ELR (cell line): Measurements from ENCODE around the gene RBM44.
A peak's percentile ranks its signal among the peaks of the same experiment; 100 is the strongest.
"Not testable (repeated sequence)": the region's sequence is repeated elsewhere in the genome, so short reads cannot be mapped to it uniquely, and the experiment has no call there.

Source experiments
- DNase-seq: peaks from one replicate; pipeline ENCODE4 v3.0.0-alpha.2; 2015; ENCODE audit warnings: low read depth

RBM44 gene

GRCh38 chr2:237798236-237799059 is at the start of gene RBM44:
Gene RBM44, plus strand, starts transcription at chr2:237798779. Its CDS starts 14,831 bp downstream, at chr2:237813610.
- no peak for DNase-seq

- no peak for DNase-seq
Observed at GRCh38 chr2:237749002-237749401, 49.6 kb upstream of the RBM44 start.

GRCh38 chr2:237749961-237750360 is 48.6 kb upstream of the RBM44 start:
- no peak for DNase-seq

- DNase-seq: not testable (repeated sequence)
Observed at GRCh38 chr2:237750441-237750840, 48.1 kb upstream of the RBM44 start.

GRCh38 chr2:237752761-237753165 is 45.8 kb upstream of the RBM44 start:
- no peak for DNase-seq

GRCh38 chr2:237754182-237754581 is 44.4 kb upstream of the RBM44 start:
- peak; percentile 30 for DNase-seq

- DNase-seq: no peak
Observed at GRCh38 chr2:237754626-237755248, 43.8 kb upstream of the RBM44 start.

- no peak for DNase-seq
Observed at GRCh38 chr2:237757616-237758015, 41.0 kb upstream of the RBM44 start.

- no peak for DNase-seq
Observed at GRCh38 chr2:237758185-237758584, 40.4 kb upstream of the RBM44 start.

- no peak for DNase-seq
Observed at GRCh38 chr2:237759176-237759575, 39.4 kb upstream of the RBM44 start.

- no peak for DNase-seq
Observed at GRCh38 chr2:237760506-237761502, 37.8 kb upstream of the RBM44 start.

GRCh38 chr2:237762291-237763182 is 36.0 kb upstream of the RBM44 start:
- peak; percentile 73 for DNase-seq

- no peak for DNase-seq
Observed at GRCh38 chr2:237763812-237764211, 34.8 kb upstream of the RBM44 start.

- not testable (repeated sequence) for DNase-seq
Observed at GRCh38 chr2:237765122-237765521, 33.5 kb upstream of the RBM44 start.

GRCh38 chr2:237765875-237766274 is 32.7 kb upstream of the RBM44 start:
- DNase-seq: no peak

GRCh38 chr2:237766340-237766739 is 32.2 kb upstream of the RBM44 start:
- DNase-seq: no peak

GRCh38 chr2:237772513-237772912 is 26.1 kb upstream of the RBM44 start:
- DNase-seq: no peak

GRCh38 chr2:237773826-237774225 is 24.8 kb upstream of the RBM44 start:
- DNase-seq: no peak

- peak; percentile 71 for DNase-seq
Observed at GRCh38 chr2:237774811-237775553, 23.6 kb upstream of the RBM44 start.

- no peak for DNase-seq
Observed at GRCh38 chr2:237779521-237779920, 19.1 kb upstream of the RBM44 start.
